Left ventricle myocardium inferior (tissue), 1 donor: ENCODE data around the gene ZBTB8A. TPM values are rescaled to one million over a fixed set of nuclear protein-coding genes. Genes with fewer than 3 reads are reported as not detected.
"Not testable (repeated sequence)": the region's sequence is repeated elsewhere in the genome, so short reads cannot be mapped to it uniquely, and the experiment has no call there.

Experiments used
- DNase-seq: peaks from one replicate; pipeline ENCODE4 v3.0.0-alpha.2; 2020
- H3K27ac ChIP-seq: fragments of 200-600 bp; replicated peaks from 2 replicates; pipeline ENCODE4 v1.8.0; 2021
- H3K27me3 ChIP-seq: fragments of 200-600 bp; 2 replicates; pipeline ENCODE4 v1.8.0; 2021; ENCODE audit warnings: low read depth
- H3K36me3 ChIP-seq: fragments of 200-600 bp; 2 replicates; pipeline ENCODE4 v1.8.0; 2021
- H3K4me1 ChIP-seq: fragments of 200-600 bp; 2 replicates; pipeline ENCODE4 v1.8.0; 2021
- H3K4me3 ChIP-seq: fragments of 200-600 bp; 2 replicates; pipeline ENCODE4 v1.8.0; 2021; ENCODE audit warnings: mild to moderate bottlenecking, moderate library complexity
- H3K9me3 ChIP-seq: fragments of 200-600 bp; replicated peaks from 2 replicates; pipeline ENCODE4 v1.8.0; 2021
- CTCF ChIP-seq: fragments of 200-600 bp; IDR thresholded peaks from 2 replicates; pipeline ENCODE4 v1.8.0; 2021; ENCODE audit warnings: antibody characterized with exemption, mild to moderate bottlenecking, borderline replicate concordance
- intact Hi-C: fragments of 100-400 bp; cut with micrococcal nuclease; formaldehyde crosslinking; loops from one replicate; pipeline ENCODE4 v1.11.0; 2022
- total RNA-seq: library from RNA; stranded (reverse); fragmentation: NEBNext Ultra II Directional; extraction: Animal tissue kit (Norgen Biotek cat#: 25700); gene quantifications from one replicate; pipeline ENCODE4 v1.2.1, GENCODE V29; 2021
- donor health status: DM: no; HTN: yes; CAD: no; lungs with severe emphysema.

Gene ZBTB8A
- total RNA-seq, 1 donor from 2014 or later, result 3.4 TPM

GRCh38 chr1:32525053-32525452 lies 14.2 kb upstream of the ZBTB8A start:
- no peak for DNase-seq
- Histone ChIP-seq H3K4me3 (no peak overlapping the region), H3K9me3 (no peaks in the 10 kb centered on the region), H3K27ac (no peak overlapping the region), H3K4me1 (peaks cover 6% of the 10 kb centered on the region), H3K27me3 (no peaks in the 10 kb centered on the region), H3K36me3 (no peaks in the 10 kb centered on the region)
- TF ChIP-seq CTCF, result no peak
- intact Hi-C loops, result no loop called here

DNA sequence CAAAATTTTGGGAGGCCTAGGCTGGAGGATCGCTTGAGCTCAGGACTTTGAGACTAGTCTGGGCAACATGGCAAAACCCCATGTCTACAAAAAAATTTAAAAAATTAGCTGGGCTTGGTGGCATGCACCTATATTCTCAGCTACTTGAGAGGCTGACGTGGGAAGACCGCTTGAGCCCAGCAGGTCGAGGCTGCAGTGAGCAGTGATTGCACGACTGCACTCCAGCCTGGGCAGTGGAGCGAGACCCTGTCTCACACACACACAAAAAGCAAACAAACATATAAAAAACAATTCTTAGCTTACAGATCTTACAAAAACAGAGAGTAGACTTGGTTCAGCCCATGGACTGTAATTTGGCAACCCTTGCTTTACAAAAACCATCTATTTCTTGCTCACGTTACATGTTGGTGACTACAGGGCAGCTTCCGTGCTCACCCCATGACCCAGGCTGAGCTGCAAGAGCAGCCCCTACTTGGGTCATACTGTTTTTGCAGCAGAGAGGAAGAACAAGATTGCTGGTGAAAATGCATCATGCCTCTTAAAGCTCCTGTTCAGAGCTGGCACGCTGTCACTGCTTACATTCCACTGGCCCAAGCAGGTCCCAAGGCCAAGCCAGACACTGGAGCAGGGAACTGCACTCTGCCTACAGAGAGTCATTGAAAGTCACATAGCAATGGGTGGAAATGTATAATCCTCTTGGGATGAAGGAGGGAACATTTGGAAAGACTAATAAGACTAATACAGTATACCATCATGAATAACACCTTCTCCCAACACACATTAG lies 13.4 kb upstream of the ZBTB8A start:
- no peaks in the 10 kb centered on the region for H3K9me3 ChIP-seq
- no peak overlapping the region for H3K4me3 ChIP-seq
- H3K27ac ChIP-seq, result no peak overlapping the region
- intact Hi-C loops, result no loop called here
- peaks cover 1% of the 10 kb centered on the region for H3K4me1 ChIP-seq
- no peak for DNase-seq
- no peaks in the 10 kb centered on the region for H3K27me3 ChIP-seq
- no peak for TF ChIP-seq CTCF
- no peaks in the 10 kb centered on the region for H3K36me3 ChIP-seq

- intact Hi-C loops, H3K4me3 ChIP-seq, H3K27me3 ChIP-seq, H3K9me3 ChIP-seq, DNase-seq, H3K4me1 ChIP-seq, H3K27ac ChIP-seq, H3K36me3 ChIP-seq: not testable (repeated sequence)
Measured at GRCh38 chr1:32528550-32528949, 10.7 kb upstream of the ZBTB8A start.

GRCh38 chr1:32533792-32534327 lies 5.4 kb upstream of the ZBTB8A start:
- Histone ChIP-seq H3K4me3 (no peak overlapping the region), H3K27ac (no peak overlapping the region), H3K27me3 (no peaks in the 10 kb centered on the region), H3K9me3 (peaks cover 6% of the 10 kb centered on the region), H3K4me1 (peaks cover 5% of the 10 kb centered on the region), H3K36me3 (no peaks in the 10 kb centered on the region)
- intact Hi-C loops, result no loop called here
- DNase-seq, result no peak
- no peak for TF ChIP-seq CTCF

GRCh38 chr1:32536117-32536516 lies 3.1 kb upstream of the ZBTB8A start:
- DNase-seq, result no peak
- no peak overlapping the region for H3K4me3 ChIP-seq
- peaks cover 21% of the 10 kb centered on the region for H3K4me1 ChIP-seq
- H3K36me3 ChIP-seq, result no peaks in the 10 kb centered on the region
- intact Hi-C loops, result no loop called here
- peaks cover 6% of the 10 kb centered on the region for H3K9me3 ChIP-seq
- TF ChIP-seq CTCF, result no peak
- no peak overlapping the region for H3K27ac ChIP-seq
- no peaks in the 10 kb centered on the region for H3K27me3 ChIP-seq

DNA sequence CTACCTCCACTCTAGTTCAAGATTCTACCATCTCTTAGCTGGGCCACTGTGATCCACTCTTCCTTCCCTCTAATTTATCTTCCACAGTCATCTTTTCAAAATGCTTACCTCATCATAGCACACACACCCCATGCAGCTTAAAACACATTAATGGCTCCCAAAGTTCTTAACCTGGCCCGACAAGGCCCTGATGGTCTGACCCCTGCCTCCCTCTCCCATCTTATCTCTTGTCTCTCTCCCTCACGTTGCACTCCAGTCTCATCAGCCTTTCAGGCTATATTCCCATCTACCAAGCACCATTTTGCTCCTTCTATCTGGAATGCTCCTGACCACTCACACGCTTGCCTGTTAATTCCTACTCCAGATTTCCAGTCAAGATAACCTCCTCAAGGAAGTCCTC lies 2.5 kb upstream of the ZBTB8A start:
- Histone ChIP-seq H3K9me3 (peaks cover 5% of the 10 kb centered on the region), H3K36me3 (no peaks in the 10 kb centered on the region), H3K4me1 (peaks cover 21% of the 10 kb centered on the region), H3K27ac (no peak overlapping the region), H3K27me3 (no peaks in the 10 kb centered on the region), H3K4me3 (no peak overlapping the region)
- intact Hi-C loops, result no loop called here
- DNase-seq, result no peak
- no peak for TF ChIP-seq CTCF
